M059J (cell line): ENCODE results near the gene RICTOR. TPM values are rescaled to one million over a fixed set of nuclear protein-coding genes. Genes with fewer than 3 reads are reported as not detected.
"Not testable (repeated sequence)": the region's sequence is repeated elsewhere in the genome, so short reads cannot be mapped to it uniquely, and the experiment has no call there.

Experiments used
- DNase-seq: peaks from one replicate; pipeline ENCODE4 v3.0.0-alpha.2; 2012; ENCODE audit warnings: low read depth
- total RNA-seq: library from RNA; depleted of rRNA; stranded (reverse); fragments of >200 nt; shearing (Covaris generic); gene quantifications from 2 replicates; pipeline ENCODE4 v1.2.3, GENCODE V29; 2014

The RICTOR gene
- total RNA-seq, 1 experiment from 2014 or later: 17.4 TPM

GRCh38 chr5:39055768-39056398 is 18.3 kb downstream of the RICTOR start:
- DNase-seq: no peak

GRCh38 chr5:39055027-39055767 is 19.0 kb downstream of the RICTOR start:
- no peak for DNase-seq

- no peak for DNase-seq
Observed at GRCh38 chr5:39053189-39053588, 21.0 kb downstream of the RICTOR start.

GRCh38 chr5:39052141-39052540 is 22.1 kb downstream of the RICTOR start:
- no peak for DNase-seq

GRCh38 chr5:39049315-39049714 is 24.9 kb downstream of the RICTOR start:
- DNase-seq: no peak

GRCh38 chr5:39040875-39041274 is 33.3 kb downstream of the RICTOR start:
- no peak for DNase-seq

- not testable (repeated sequence) for DNase-seq
Observed at GRCh38 chr5:39034493-39034892, 39.7 kb downstream of the RICTOR start.

GRCh38 chr5:39031041-39031440 is 43.2 kb downstream of the RICTOR start:
- no peak for DNase-seq

GRCh38 chr5:39025456-39025855 is 48.7 kb downstream of the RICTOR start:
- DNase-seq: no peak

GRCh38 chr5:39024884-39025283 is 49.3 kb downstream of the RICTOR start:
- DNase-seq: peak; percentile 61

- no peak for DNase-seq
Observed at GRCh38 chr5:39024005-39024404, 50.2 kb downstream of the RICTOR start.

GRCh38 chr5:39023121-39023520 is 51.1 kb downstream of the RICTOR start:
- DNase-seq: no peak

GRCh38 chr5:39022151-39022550 is 52.0 kb downstream of the RICTOR start:
- no peak for DNase-seq

GRCh38 chr5:39021413-39021812 is 52.8 kb downstream of the RICTOR start:
- no peak for DNase-seq

GRCh38 chr5:39020458-39020857 is 53.7 kb downstream of the RICTOR start:
- DNase-seq: no peak

GRCh38 chr5:39019254-39019653 is 54.9 kb downstream of the RICTOR start:
- no peak for DNase-seq

- no peak for DNase-seq
Observed at GRCh38 chr5:39017504-39017903, 56.7 kb downstream of the RICTOR start.

GRCh38 chr5:39016587-39017275 is 57.5 kb downstream of the RICTOR start:
- DNase-seq: peak; percentile 14

- DNase-seq: peak; percentile 69
Observed at GRCh38 chr5:39015743-39016586, 58.2 kb downstream of the RICTOR start.

- DNase-seq: peak; percentile 65
Observed at GRCh38 chr5:39014561-39014960, 59.6 kb downstream of the RICTOR start.

GRCh38 chr5:39013938-39014337 is 60.3 kb downstream of the RICTOR start:
- no peak for DNase-seq

- not testable (repeated sequence) for DNase-seq
Observed at GRCh38 chr5:39010958-39011357, 63.2 kb downstream of the RICTOR start.
